Large intestine (tissue), 3 donors: ENCODE measurements around the gene TTC6. TPM values are rescaled to one million over a fixed set of nuclear protein-coding genes. Genes with fewer than 3 reads are reported as not detected.

Experiments
- DNase-seq, 2 donors: peaks; one replicate each; pipeline versions ENCODE4 v3.0.0 to v3.0.0-alpha.2; 2013
- H3K27ac ChIP-seq: one replicate; pipeline ENCODE4 v1.5.1; 2013; ENCODE audit warnings: low read length
- H3K27me3 ChIP-seq: 2 replicates; pipeline ENCODE4 v1.6.1; 2013; ENCODE audit warnings: low read length; ENCODE audit not compliant: control insufficient read depth, insufficient read depth
- H3K36me3 ChIP-seq: 2 replicates; pipeline ENCODE4 v1.6.1; 2013; ENCODE audit warnings: low read length; ENCODE audit not compliant: control insufficient read depth, insufficient read depth
- H3K4me1 ChIP-seq: one replicate; pipeline ENCODE4 v1.6.1; 2013; ENCODE audit warnings: low read length; ENCODE audit not compliant: control insufficient read depth, insufficient read depth
- H3K4me3 ChIP-seq: one replicate; pipeline ENCODE4 v1.5.1; 2013; ENCODE audit warnings: low read length
- H3K9me3 ChIP-seq: one replicate; pipeline ENCODE4 v1.6.1; 2013; ENCODE audit warnings: mild to moderate bottlenecking, low read depth, low read length, moderate library complexity; ENCODE audit not compliant: control insufficient read depth
- WGBS: methylation state at CpG from one replicate; pipeline ENCODE4 v1.1.5; 2013; ENCODE audit warnings: low lambda C conversion rate; ENCODE audit not compliant: insufficient coverage; 5-methylcytosine and 5-hydroxymethylcytosine counted together
- polyA plus RNA-seq: library from polyadenylated mRNA; unstranded; fragments of 120-200 nt; gene quantifications from one replicate; pipeline ENCODE4 v1.2.1, GENCODE V29; 2013

The TTC6 gene
- polyA plus RNA-seq, 1 donor = 2.1 TPM

DNA sequence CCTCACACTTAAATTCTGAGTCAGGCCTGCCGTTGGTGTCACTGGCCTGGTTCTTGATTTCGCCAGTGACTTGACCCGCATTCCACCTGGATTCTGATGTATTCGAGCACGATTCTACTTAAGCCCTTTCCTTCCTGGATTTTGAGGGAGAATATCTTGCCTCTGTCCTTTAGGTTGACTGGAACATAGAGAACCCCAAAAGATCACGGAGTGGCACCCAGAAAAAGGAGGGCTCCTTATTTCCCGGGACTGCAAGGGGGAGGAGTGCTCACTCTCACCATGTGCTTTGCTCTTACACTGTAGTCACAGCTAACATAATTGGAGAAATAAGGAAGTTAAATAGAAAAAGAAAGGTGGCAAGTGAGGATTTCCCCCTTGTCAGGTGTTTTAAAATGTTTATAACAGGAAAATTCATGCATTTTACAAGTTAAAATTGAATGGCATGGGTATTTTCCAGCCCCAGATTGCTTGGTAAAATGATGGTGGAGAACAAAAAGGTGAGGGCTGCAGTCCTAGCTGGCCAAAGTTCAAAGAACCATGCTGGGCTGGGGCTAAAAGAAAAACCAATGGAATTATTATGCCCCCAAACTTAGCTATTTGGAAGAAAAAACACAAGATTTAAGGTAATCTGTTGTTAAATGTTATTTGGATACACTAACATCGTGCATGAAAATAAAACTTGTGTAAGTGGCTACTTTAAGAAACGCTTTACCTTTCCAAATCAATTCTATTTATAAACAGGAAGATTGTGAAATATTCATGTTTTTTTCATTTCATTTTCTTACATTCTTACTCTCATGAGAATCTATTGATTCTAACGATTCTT lies 9.2 kb upstream of the TTC6 start:
- peak overlapping the region; percentile 97 for H3K27ac ChIP-seq
- H3K36me3 ChIP-seq = peaks cover 4% of the 10 kb centered on the region
- peak in 1 of 2 donors; percentile 83 for DNase-seq
- H3K27me3 ChIP-seq = peaks cover 61% of the 10 kb centered on the region
- peaks cover 10% of the 10 kb centered on the region for H3K4me1 ChIP-seq
- H3K9me3 ChIP-seq = no peaks in the 10 kb centered on the region
- WGBS = 4% methylated on average over 3 of the region's 10 CpGs
- H3K4me3 ChIP-seq = peak overlapping the region; percentile 5

DNA sequence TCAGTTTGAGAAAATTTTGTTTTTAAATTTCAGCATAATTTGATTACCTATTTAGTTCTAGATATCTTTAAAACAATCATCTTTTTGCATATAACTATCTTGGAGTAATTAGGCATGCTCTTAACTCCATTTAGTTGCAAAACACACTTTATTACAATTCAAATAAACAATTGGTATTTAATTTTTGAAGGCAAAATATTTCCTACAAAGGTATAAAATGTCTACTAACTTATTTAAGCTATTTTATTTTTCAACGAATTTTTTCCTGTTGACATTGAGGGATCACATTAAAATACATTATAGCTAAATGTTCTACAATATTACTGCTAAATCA lies 8.7 kb upstream of the TTC6 start:
- H3K36me3 ChIP-seq = peaks cover 4% of the 10 kb centered on the region
- peak overlapping the region; percentile 97 for H3K27ac ChIP-seq
- peaks cover 67% of the 10 kb centered on the region for H3K27me3 ChIP-seq
- DNase-seq = no peak
- 0% methylated on average over 1 of the region's 1 CpG for WGBS
- no peaks in the 10 kb centered on the region for H3K9me3 ChIP-seq
- peaks cover 10% of the 10 kb centered on the region for H3K4me1 ChIP-seq
- no peak overlapping the region for H3K4me3 ChIP-seq

DNA sequence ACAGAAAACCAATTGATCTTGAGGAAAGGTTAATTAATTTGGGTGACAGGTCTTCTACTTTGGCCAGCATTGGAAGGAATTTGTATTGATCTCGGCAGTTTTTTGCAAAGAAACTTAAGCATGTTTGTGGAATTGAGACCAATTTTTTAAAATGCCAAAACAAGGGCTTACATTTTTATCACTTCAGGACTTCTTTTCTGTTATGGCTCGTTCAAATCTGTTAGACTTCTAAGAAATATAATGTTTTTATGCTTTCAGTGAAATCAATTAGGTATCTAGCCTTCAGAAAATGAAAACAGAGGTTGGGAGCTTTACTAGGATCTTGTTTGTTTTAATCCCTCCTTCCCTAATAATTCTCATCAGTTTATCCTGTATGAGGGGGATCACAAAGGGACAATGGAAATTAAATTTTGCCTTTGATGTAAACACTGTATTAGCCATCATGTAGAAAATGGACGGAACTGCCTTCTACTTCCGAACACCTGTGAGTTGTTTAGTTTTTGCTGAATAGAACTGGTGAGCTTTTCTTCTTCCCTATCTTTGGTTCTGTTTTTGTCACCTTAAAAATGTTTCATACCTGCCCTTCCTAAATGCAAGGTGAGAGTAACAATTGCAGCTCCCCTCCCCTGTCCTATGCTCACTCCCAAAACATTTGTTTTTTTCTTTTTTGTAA lies 8.2 kb upstream of the TTC6 start:
- Histone ChIP-seq H3K27ac (peak overlapping the region; percentile 97), H3K36me3 (peaks cover 4% of the 10 kb centered on the region), H3K4me3 (peak overlapping the region; percentile 77), H3K9me3 (no peaks in the 10 kb centered on the region), H3K4me1 (peaks cover 10% of the 10 kb centered on the region), H3K27me3 (peaks cover 70% of the 10 kb centered on the region)
- peak in 1 of 2 donors; percentile 57 for DNase-seq
- no CpG with 5 or more reads among the region's 4 CpGs for WGBS

DNA sequence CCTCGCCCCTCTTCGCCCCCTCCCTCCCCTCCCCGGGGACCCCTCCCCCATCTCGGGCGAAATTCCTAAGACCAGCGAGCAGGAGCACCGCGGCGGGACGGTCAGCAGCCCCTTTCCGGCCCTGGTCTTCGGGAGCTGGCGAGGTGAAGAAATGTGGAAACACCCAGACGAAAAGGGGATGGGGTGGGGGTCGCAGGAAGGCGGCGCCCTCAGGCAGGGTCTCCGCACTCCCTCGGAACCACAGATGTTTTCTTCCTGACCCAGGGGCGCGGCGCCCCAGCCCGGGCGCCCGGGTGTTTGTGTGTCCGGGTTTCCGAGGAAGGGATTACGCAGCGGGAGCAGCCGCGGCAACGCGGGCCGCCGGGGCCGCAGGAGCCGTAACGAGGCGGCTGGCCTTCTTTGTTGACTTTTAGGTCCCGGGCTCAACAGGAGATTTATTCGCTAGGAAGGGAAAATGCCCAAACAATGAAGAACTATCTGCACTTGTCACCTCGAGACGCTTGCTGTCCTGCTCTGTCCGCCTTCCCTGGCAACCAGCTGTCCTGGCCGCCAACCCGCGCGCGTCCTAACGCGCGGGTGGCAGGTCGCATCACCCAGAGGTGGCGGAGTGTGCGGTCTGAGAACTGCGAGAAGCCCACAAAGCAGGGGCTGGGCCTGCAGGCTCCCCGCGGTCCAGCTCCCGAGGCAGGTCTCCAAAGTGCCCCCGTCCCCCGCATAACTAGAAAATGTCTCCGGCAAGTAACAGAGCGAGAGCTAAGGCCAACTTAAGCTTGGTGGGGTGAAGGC lies 7.4 kb upstream of the TTC6 start:
- WGBS = no CpG with 5 or more reads among the region's 63 CpGs
- Histone ChIP-seq H3K36me3 (peaks cover 4% of the 10 kb centered on the region), H3K4me3 (peak overlapping the region; percentile 77), H3K9me3 (no peaks in the 10 kb centered on the region), H3K4me1 (peaks cover 10% of the 10 kb centered on the region), H3K27me3 (peaks cover 78% of the 10 kb centered on the region), H3K27ac (peak overlapping the region; percentile 97)
- DNase-seq = peak in 1 of 2 donors; percentile 64

DNA sequence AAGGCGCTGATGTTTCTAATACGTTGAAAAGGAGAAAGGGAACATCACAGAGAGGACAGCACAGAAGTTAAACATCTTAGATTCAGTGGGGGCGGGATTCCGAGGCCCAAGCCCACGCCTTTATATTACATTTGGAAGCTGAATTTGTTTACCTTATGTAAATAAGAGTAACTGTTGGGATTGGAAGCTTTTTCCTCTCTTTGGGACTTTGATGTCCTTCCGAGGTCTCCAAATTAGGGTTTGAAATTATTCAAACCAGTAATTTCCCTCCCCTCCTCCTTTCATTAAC lies 6.8 kb upstream of the TTC6 start:
- WGBS = 0% methylated on average over 3 of the region's 6 CpGs
- H3K4me1 ChIP-seq = peaks cover 10% of the 10 kb centered on the region
- H3K9me3 ChIP-seq = no peaks in the 10 kb centered on the region
- DNase-seq = no peak
- H3K27ac ChIP-seq = peak overlapping the region; percentile 97
- H3K27me3 ChIP-seq = peaks cover 79% of the 10 kb centered on the region
- H3K4me3 ChIP-seq = peak overlapping the region; percentile 77
- H3K36me3 ChIP-seq = peaks cover 4% of the 10 kb centered on the region

DNA sequence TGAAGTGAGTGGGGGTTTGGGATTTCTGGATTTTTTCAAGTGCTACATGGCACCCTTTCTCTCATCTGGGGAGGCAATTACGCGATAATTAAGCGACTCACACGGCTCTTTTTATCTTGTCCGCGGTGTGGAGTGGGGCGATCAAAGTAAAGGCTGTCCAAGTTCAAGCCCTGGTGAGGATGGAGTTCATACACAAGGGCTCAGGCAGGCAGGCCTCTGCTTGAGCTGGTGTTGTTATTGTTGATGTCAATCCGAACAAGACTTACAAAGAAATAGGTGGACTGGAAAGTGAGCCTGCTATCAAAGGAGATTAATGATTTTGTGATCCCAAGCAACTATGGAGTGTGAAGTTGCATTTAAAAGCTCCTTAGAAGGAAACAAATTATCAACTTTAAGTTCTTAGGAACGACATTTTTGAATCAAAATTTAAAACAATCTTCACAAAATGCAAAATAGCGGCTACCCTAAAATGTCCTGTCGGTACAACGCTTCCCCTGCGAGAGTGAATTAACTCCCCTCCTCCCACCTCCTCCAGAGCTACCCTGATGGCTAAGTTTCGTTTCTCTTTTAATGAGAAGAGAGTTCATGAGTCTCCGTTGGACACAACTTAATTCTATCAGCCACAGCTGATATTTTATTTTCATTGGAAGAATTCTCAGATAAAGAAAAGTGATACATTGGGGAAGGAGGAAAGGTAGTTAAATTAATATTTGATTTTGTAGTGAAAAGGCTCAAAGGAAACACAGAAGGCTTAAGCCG lies 6.3 kb upstream of the TTC6 start:
- peak in 1 of 2 donors; percentile 60 for DNase-seq
- Histone ChIP-seq H3K4me1 (peaks cover 10% of the 10 kb centered on the region), H3K27me3 (peaks cover 78% of the 10 kb centered on the region), H3K9me3 (no peaks in the 10 kb centered on the region), H3K27ac (peak overlapping the region; percentile 97), H3K36me3 (peaks cover 4% of the 10 kb centered on the region), H3K4me3 (peak overlapping the region; percentile 77)
- 6% methylated on average over 4 of the region's 16 CpGs for WGBS

- Histone ChIP-seq H3K27ac (peak overlapping the region; percentile 97), H3K36me3 (peaks cover 4% of the 10 kb centered on the region), H3K27me3 (peaks cover 74% of the 10 kb centered on the region), H3K4me1 (peaks cover 10% of the 10 kb centered on the region), H3K4me3 (peak overlapping the region; percentile 77), H3K9me3 (peaks cover 2% of the 10 kb centered on the region)
- no peak for DNase-seq
- 3% methylated on average over 4 of the region's 6 CpGs for WGBS
Observed at GRCh38 chr14:37589715-37590427, 5.6 kb upstream of the TTC6 start.

DNA sequence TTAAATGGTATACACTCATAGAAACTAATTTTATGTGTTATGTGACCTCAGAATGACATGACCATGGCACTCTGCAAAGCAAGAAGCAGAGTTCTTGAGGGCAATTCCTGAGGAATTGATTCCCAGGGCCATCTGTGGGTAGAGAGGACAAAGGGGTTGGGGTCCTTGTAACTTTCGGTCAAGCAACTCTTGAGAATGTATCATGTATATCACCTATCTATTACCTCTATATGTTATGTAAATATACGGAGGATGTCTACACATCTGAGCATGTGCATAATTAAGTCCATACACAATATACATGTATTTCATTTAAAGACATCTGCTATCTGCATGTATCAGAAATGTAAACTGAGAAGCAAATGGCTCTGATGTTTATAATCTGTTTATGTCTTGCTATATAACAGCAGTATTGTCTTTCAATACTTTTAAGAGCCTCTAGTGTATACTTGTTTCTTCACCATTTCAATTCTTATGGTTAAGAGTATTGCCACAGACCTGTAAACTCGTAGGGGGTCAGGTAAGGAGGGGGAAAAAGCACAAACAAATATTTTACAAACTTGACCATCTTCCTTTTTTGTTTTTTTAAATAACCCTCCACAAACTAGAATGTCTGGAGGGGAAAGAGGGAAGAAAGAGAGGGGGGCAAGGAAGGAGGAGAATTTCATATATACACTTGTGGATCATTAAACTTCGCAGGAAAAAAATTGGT lies 4.8 kb upstream of the TTC6 start:
- Histone ChIP-seq H3K36me3 (peaks cover 4% of the 10 kb centered on the region), H3K4me1 (peaks cover 7% of the 10 kb centered on the region), H3K9me3 (peaks cover 3% of the 10 kb centered on the region), H3K27ac (peak overlapping the region; percentile 97), H3K4me3 (peak overlapping the region; percentile 77), H3K27me3 (peaks cover 70% of the 10 kb centered on the region)
- peak in 1 of 2 donors; percentile 82 for DNase-seq
- 14% methylated on average over 1 of the region's 4 CpGs for WGBS

GRCh38 chr14:37591311-37591940 lies 4.0 kb upstream of the TTC6 start:
- Histone ChIP-seq H3K9me3 (peaks cover 4% of the 10 kb centered on the region), H3K27ac (peak overlapping the region; percentile 97), H3K4me3 (peak overlapping the region; percentile 77), H3K4me1 (no peaks in the 10 kb centered on the region), H3K36me3 (peaks cover 4% of the 10 kb centered on the region), H3K27me3 (peaks cover 71% of the 10 kb centered on the region)
- DNase-seq = peak in 1 of 2 donors; percentile 81
- WGBS = no CpG with 5 or more reads among the region's 45 CpGs
